ENCODE results near the gene GPX4. TPM values are rescaled to one million over a fixed set of nuclear protein-coding genes. Genes with fewer than 3 reads are reported as not detected.

The GPX4 gene
- total and polyA plus RNA-seq, 2 of the 13 experiments (the other 11 are each of a cell fraction or from before 2014, with no cell fraction given), result 535 to 613 TPM

- TF ChIP-seq ZHX2 (IDR thresholded peaks at IDR 0.05; ENCODE audit: low read depth) (no peak), ZHX2 (CRISPR knock-in tag; IDR thresholded peaks at IDR 0.05; ENCODE audit: borderline replicate concordance) (no peak), ZNF546 (CRISPR knock-in tag; conservative IDR thresholded peaks at IDR 0.05) (no peak), NFYC (CRISPR knock-in tag; IDR thresholded peaks at IDR 0.05) (0 out of 2 replicates have a peak, but pooled peaks have one; percentile 39), HNRNPK (IDR thresholded peaks at IDR 0.05; ENCODE audit: low read depth, low read length, poor library complexity, severe bottlenecking) (peak; percentile 99), SP2 (CRISPR knock-in tag; IDR thresholded peaks at IDR 0.05) (peak; percentile 63), ZUFSP (CRISPR knock-in tag; IDR thresholded peaks at IDR 0.05; ENCODE audit: borderline replicate concordance) (no peak), TBP (CRISPR knock-in tag; IDR thresholded peaks at IDR 0.05) (no peak), IRX3 (CRISPR knock-in tag; IDR thresholded peaks at IDR 0.05; ENCODE audit: borderline replicate concordance, low read depth) (no peak), ZNF350 (CRISPR knock-in tag; IDR thresholded peaks at IDR 0.05; ENCODE audit: borderline replicate concordance, low read depth) (peak; percentile 66), UBTF (CRISPR knock-in tag; IDR thresholded peaks at IDR 0.05) (peak; percentile 91), NFATC3 (CRISPR knock-in tag; IDR thresholded peaks at IDR 0.05) (no peak), ZBTB33 (CRISPR knock-in tag; IDR thresholded peaks at IDR 0.05) (peak; percentile 74), CCDC6 (CRISPR knock-in tag; IDR thresholded peaks at IDR 0.05) (no peak), PITX1 (CRISPR knock-in tag; IDR thresholded peaks at IDR 0.05) (peak; percentile 28; the same call in 1 of the 2 replicates), MATR3 (CRISPR knock-in tag; IDR thresholded peaks at IDR 0.05) (no peak)
Observed at GRCh38 chr19:1113030-1113985, 9.5 kb downstream of the GPX4 start (continued).
